EL (cell line): ENCODE results near the gene PPFIA1.

Experiments
- DNase-seq: peaks from one replicate; pipeline ENCODE4 v3.0.0-alpha.2; 2016

The PPFIA1 gene

DNA sequence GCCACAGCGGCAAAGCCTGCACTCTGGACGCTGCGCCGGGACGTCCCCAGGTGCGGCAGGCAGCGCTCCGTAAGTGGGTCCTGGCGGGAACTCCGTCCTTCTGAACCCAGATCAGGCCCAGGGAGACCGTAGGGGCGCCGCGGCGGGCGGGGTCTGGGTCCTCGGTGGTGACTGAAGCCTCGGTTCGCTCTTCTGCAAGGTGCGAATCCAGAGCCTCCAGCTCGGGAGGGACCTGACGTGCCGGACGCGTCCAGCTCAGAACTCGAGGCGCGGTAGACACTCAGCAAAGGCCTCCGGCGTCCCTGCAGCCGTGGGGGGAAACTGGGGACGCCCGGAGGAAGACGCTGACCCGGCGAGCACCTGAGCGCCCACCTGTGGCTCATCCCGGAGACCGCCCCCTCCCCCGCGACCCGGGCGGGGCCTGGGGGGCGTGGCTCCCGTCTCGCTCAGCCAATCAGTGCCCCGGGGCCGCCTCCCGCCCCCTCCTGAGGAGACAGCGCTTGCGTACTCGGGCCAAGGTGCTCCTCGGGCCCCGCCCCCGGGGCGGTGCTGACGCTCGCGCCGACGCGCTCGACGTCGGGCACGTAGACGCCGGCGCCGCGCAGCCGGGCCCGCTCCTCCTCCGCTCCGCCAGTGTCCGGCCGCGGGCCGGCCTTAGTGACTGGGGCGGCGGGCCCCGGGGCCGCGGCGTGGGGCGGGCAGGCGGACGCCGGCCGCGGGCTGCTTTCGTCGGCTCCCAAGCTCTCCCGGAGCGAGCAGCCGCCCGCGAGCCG, at the start of gene PPFIA1:
PPFIA1 (plus strand) TSS at position 587 of the 773 bp plus-strand sequence. CDS start 1,483 bp downstream, outside the sequence.
- DNase-seq = peak; percentile 94

DNA sequence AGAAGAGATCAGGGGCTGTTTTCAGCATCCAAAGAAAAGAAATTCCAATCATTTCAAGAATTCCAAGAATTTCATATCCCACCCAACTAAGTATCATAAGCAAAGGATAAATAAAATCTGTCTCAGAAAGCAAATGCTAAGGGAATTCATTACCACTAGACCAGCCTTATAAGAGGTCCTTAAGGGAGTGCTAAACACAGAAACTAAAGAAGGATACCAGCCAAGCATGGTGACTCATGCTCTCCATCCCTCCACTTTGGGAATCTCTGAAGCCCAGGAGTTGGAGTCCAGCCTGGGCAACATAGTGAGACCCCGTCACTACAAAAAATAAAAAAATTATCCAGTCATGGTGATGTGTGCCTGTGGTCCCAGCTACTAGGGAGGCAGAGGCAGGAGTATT, 49.6 kb upstream of the PPFIA1 start:
- peak; percentile 64 for DNase-seq

DNA sequence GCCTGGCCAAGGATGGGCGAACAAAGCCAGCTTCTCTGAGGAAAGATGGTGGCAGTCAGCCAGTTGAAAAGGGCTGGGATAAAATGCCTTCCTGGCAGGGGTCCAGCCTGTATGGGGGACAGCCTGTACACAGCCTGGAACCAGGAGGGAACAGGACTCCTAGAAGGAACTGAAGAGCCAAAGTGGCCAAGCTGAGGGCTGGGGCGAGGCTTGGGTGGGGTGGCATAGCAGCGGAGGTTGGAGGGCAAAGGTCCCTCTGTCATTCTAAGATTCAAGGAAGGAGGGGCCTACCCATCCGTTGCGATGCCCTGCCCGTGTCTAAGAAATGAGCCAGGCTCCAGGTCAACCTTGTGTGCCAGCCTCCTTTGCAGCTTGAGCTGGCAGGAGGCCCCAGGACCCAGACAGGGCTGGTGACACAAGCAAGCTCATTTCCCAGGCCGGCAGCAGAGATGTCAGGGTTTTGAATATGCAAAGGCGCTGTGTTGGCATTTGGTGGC, 44.8 kb upstream of the PPFIA1 start:
- no peak for DNase-seq

DNA sequence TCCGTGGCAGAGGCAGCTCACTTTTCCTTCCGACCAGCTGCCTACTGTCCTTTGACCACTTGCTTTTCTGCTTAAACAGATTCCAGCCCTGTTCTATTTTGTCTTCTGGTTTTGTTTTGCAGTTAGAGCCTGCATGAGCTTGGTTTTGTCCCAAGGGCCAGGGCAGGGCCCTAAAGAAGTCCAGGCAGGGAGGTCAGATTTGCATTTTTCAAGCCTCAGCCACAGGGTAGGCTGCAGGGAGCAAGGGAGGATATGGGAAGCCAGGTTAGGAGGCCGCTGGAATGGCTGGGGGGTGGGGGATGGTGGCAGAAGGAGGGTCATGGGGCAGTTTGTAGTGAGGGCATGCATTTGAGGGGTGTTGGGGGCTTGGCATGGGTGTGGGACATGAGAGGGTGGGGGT, 44.3 kb upstream of the PPFIA1 start:
- no peak for DNase-seq

DNA sequence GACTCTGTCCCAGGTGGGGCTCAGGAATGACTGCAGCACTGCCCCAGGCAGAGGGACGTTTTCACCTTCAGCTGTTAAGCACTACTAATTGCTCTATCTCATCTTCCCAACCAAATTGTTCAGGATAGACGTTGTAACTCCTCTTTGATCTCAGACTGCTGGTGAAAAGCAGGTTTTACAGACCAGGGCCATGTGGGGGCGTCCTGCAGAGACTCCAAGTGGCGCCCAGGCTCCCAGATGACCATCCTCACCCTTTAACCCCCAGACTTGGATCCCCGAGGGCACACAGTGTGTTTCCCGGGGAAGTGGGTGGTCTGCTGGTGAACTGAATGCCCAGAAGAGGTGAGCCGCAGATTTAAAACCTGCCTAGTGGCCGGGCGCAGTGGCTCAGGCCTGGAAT, 43.5 kb upstream of the PPFIA1 start:
- peak; percentile 29 for DNase-seq

DNA sequence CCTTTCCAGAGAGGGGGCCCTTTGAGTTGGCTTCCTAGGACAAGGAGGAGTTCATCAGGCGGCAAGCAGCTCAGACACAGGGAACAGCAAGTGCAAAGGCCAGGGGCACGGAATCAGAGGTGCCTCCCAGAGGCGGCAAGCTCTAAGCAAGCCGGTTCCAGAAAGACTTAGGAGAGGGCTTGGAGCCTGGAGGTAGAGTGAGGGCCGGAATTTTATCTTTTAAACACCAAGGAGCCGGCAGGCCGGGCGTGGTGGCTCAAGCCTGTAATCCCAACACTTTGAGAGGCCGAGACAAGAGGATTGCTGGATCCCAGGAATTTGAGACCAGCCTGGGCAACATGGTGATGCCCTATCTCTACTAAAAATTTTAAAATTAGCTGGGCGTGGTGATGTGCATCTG, 40.8 kb upstream of the PPFIA1 start:
- no peak for DNase-seq

DNA sequence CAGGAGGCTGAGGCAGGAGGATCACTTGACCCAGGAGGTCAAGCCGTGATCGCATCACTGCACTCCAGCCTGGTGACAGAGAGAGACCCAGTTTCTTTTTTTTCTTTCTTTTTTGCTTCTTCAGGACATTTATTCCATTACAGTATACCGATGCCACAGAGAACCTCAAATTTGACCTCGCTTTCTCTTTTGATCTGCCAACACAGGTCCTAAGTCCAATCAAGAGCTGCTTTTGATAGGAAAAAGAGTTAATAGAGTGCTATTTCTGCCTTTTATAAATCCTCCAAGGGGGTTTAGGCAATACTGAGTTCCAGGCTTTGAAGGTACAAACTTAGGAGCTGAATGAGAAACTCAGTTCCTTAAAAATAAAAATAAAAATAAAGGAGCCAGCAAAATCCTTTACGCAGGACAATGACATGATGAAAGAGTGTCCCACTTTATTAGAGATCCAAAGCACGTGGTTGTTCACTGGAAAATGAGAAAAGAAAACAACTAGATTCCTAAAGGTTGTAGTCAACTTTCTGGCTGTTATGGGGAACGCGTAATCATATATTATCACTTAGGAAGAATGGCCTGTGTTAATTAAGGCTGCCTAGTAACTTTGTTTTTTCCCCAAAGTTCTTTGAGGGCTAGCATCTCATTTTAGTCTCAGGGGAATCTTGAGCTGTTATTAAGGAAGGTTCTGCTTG, 40.2 kb upstream of the PPFIA1 start:
- DNase-seq = peak; percentile 26

DNA sequence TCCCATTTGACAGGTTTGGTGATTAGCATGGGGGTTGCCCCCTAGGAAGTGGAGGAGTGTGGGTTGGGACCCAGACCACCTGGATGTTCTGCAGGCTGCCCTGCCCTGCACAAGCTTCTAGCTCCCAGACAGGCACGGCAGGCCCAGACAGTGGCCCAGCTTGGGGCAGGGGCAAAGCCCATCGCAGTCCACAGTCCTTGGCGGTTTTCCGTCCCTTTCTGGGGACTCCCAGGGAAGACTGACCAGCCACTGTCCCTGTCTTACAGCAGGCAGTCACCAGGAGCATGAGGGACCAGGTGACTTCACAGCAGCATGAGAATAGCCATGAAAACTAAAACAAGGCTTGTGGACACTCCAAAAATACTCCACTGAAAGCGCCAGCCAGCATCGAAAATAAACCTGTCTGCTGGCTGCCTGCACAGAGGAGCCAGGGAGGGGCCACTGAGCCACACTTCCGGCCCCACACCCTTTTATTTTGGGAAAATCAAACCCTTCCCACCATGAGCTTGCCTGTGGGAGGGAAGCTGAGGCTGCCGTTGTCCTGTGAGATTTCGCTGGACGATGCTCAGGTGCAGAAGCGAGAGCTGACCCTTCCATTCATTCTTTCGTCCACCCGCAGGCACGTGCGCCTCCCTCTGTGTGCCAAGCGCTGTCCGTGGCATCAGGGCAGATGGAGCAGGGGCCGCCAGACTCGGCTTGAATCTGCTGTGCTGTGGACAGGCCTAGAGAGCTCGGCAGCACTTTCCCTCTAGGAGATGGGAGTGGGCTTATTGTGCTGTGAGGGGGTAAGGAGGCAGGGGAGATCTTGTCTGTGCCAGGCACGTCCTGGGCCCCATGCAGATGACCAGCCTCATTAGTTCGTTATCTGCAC, 39.4 kb upstream of the PPFIA1 start:
- no peak for DNase-seq

DNA sequence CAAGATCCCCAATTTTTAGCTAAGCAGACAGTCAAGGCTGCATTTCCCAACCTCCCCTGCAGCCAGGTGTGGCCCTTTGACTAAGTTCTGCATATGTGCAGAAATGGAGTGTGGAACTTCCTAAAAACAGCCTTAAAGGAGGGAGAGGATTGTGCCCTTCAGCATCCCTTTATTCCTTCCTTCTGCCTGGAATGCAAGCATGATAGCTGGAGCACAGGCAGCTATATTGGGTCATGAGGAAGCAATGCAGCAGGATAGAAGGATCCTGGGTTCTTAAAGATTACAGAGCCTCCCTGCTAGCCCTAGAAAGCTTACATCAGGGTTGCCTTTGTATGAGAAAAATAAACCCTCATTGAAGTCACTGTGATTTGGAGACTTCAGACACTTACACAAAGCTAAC, 37.5 kb upstream of the PPFIA1 start:
- DNase-seq = no peak

DNA sequence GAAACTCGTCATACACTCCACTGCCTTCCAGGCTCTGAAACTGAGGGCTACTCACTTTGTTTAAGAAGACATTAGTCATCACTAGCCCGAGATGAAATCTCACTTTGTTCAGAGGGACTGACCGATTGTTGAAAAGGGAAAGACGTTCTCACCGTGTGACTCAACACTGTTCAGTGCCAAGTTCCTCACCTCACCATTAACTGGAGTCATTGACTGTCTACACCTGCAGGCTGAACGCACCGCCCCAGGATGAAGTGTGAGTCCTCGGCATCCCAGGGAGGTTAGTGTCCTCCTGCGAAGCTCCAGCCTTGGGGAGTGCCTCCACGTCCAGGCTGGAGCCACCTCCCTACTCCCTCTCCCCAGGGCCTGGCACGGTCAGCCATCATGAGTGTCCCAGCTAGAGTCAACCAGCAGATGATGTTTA, 37.0 kb upstream of the PPFIA1 start:
- peak; percentile 88 for DNase-seq

DNA sequence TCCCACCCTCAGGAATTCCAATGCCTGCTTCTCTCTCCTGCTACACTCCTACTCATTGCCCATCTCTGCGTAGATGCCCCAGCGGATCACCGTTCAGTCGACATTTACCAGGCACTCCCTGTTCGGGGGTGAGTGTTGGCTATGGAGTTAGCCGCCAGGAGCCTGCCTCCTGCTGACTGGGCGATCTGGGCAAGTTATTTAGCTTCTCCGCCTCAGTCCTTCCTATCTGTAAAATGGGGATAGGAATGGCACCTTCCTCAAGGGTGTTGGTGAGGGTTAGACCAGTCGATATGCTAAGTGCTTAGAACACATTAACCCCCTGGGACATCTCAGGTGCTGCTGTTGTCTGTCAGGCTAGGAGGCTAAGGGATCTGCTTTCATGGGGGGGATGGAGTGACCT, 36.5 kb upstream of the PPFIA1 start:
- DNase-seq = no peak

DNA sequence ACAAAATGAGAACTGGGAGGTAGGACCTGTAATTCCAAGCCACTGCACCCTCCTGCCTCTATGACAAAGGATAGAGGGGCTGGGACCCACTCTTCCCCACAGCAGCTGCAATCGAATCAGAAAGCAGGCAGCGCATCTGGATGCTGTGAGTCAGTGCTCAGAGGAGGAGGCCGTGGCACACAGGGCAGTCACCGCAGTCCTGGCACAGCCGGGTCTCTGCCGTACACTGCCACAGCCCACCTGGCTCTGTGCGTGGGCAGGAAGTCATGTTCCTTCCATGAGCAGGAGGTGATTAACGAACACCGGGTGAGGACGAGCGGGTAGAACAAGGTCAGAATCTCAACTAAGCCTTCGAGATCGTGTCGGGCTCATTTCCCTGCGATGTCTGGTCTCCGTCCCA, 30.2 kb upstream of the PPFIA1 start:
- no peak for DNase-seq

DNA sequence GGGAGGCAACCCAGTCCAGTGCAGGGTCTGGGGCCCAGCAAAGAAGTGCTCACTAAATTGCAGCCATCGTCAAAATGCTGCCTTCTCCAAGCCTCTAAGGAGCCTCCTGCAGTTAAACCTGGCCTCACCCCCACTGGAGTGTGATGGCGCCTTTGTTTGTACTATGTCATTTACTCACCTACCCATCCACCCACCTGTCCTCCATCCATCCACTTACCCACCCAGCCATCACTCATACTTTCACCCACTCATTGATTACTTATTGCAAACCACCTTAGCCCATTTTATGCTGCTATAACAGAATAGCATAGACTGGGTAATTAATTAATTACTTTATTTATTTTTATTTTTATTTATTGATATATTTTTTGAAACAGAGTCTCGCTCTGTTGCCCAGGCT, 28.8 kb upstream of the PPFIA1 start:
- no peak for DNase-seq

DNA sequence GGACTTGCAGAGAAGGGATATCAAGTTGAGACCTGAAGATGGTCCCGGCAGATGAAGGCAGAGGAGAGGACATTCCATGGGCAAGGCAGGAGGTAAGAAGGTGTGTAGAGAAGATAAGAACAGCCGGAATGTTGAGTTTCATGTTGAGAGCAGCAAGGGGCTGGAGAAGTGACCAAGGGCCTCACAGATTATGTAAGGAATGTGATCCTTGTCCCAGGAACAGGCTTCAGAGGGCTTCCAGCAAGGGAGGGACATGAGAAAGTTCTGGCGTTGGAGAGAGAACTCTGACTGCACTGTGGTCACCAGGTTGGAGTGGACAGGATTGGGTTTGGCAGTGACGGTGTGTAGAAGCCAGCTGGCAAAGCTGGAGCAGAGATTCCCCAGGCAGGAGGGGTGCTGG, 27.6 kb upstream of the PPFIA1 start:
- no peak for DNase-seq

DNA sequence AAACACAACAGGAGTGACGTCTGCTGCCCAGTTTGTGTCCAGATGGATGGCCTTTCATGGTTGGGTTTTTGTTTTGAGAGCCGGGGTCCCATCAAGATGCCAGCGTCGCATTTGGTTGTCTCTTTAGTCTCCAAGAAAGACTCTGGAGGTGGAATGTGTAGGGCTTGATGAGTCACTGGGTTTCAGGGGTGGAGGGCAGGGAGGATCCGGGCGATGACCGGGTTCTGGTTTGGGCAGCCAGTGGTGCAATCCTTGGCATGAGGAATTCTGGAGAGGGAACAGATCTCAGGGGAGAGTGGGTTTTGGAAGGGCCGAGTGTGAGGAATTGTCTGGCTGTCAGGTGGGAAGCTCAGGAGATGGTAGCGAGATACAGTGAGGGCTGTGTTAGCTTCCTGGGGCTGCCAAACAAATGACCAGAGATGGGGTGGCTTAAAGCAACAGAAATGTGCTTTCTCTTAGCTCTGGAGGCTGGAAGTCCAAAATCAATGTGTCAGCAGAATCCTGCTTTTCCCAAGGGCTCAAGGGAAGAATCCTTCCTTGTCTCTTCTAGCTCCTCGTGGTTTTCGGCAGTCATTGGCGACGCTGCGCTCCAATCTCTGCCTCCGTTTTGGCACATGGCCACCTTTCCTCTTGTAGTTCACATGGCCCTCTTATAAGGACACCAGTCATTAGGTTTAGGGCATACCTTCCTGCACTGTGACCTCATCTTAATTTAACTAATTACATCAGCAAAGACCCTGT, 26.4 kb upstream of the PPFIA1 start:
- DNase-seq = peak; percentile 75

DNA sequence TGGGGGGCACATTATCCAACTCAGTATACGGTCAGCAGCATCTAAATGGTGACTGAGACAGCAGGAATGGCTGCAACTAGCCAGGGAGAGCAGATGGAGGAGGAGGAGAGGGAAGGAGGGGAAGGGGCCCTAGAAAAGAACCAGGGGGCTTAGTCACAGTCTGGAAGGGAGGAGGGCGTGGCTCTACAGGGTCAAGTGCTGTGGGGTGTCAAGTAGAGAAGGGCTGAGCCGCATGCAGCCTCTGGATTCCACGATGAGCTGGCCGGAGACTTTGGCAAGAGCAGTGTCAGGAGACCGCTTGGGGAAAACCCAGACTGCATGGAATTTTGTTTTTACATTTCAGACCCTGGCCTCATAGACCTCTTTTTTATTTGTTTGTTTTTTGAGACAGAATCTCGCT, 25.8 kb upstream of the PPFIA1 start:
- DNase-seq = peak; percentile 92

DNA sequence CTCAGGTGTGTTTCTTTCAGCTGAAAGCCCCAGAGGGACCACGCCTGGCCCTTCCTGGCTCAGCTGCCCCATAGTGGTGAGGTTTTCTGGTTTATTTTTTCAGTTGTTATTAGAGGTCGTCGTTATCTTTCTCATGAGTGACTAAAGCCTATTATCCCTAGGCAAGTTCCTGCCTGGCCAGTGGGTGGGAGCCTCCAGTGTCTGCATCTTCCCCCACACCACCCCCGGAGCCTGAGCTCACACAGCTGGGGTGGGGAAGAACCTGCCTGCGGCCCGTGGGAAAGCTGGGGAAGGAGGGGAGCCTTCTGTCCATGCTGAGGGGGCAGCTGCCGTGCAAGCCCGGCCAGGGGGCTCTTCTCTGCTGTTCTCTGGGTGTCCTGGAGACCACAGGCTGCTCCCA, 24.3 kb upstream of the PPFIA1 start:
- no peak for DNase-seq

DNA sequence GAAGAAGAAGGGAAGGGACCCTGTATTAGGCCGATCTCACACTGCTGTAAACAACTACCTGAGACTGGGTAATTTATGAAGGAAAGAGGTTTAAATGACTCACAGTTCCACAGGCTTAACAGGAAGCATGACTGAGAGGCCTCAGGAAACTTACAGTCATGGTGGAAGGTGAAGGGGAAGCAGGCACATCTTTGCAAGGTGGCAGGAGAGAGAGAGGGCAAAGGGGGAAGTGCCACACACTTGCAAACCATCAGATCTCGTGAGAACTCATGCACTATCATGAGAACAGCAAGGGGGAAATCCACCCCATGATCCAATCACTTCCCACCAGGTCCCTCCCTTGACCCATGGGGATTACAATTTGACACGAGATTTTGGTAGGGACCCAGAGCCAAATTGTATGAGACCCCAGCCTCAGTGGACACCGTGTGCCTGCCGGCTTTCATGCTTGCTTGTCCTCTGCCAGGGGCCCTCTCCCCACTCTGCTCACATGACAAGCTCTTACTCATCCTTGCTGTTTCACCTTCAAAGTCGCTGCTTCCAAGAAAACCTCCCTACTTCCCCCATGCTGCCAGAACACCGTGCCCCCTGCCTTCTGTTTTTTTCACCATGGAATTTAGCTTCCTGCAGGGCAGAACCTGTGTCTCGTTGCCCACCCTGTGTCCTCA, 23.3 kb upstream of the PPFIA1 start:
- DNase-seq = no peak

DNA sequence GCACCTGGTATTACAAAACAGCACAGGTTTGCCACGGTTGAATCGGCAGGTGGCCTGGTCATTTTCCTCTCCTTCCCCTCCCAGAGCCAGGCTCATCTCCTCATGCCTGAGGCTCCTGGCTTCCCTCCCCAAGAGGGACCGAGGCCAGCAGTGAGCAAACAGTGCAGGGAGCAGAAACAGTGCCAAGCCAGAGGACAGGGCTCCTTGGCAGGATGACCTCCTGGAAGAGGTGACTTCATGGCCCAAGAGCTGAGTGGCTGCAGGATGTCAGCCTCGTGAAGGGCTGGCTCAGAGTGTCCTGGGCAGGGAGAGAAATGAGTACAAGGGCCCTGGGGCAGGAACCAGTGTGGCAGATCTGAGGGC, 22.8 kb upstream of the PPFIA1 start:
- DNase-seq = no peak

DNA sequence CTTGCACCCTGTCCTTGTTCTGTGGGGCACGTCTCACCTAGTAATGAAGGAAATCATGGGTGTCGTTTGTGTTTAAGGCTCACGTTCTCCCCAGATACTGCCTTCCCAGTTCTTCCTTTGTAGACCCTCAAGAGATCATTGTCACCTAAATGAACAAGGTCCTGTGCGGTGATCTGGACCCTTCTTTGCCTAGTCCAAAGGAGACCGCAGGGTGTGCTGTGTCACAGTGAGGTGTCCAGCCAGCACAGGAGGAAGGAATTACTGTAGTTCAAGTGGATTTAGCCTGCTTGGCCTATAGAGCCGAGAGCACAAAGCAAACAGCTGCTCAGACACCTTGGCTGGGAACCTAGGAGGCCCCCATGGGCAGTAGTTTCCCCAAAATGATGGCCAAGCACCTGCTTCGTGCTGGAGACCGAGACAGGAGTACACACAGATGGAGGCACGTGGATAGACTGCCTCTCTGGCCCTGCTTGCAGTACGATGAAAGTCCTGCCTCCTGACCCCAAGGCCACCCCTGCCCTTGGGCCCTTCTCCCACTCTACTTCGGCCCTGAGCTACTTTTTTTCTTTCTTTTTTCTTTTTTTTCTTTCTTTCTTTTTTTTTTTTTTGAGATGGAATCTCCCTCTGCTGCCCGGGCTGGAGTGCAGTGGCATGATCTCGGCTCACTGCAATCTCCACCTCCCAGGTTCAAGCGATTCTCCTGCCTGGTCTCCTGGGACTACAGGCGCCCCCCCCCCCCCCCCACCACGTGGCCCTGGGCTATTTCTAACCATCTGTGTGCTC, 19.4 kb upstream of the PPFIA1 start:
- no peak for DNase-seq

DNA sequence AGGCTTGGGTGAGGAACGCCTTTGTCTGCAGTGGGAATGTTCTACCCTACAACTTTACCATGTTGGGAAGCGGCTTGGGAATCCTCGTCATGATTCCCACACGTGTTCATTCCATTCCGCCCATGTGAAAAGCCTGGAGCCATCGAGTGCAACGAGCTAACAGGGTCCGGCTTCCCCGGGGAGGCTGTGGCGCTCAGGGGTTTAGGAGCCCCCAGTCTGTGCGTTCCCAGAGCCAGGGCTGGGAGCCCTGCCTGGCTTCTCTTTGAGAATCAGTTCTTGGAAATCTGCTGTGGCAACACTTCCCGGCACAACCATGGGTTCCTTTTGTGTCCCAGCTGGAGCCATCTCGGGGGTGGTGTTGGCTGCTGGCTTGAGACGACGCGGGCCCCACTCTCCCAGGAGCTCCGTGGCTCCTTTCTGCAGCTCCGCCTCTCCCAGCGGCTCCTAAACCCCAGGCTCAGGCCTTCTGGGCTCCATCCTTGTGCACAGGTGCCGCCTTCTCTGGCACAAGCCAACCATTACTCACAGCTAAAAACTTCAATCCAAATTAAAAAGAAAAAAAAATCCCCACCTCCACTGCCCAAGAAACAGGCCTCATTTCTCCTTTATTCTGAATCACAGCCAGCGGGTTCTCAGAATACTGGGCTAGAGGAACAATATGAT, 18.7 kb upstream of the PPFIA1 start:
- no peak for DNase-seq
